ENCODE data around the gene MADCAM1.
"Not testable (repeated sequence)": the region's sequence is repeated elsewhere in the genome, so short reads cannot be mapped to it uniquely, and the experiment has no call there.

The MADCAM1 gene

GRCh38 chr19:480016-480855, 16.1 kb upstream of the MADCAM1 start:
- Histone ChIP-seq H3K4me1 (no peaks in the 10 kb centered on the region), H3K4me3 (ENCODE audit: low read depth, low read length) (no peak overlapping the region), H3K9me3 (no peaks in the 10 kb centered on the region), H3K27me3 (no peaks in the 10 kb centered on the region; the same call in 1 of the 2 replicates), H3K36me3 (no peaks in the 10 kb centered on the region)
- TF ChIP-seq CTCF (IDR thresholded peaks at IDR 0.05; ENCODE audit: low read depth, low read length): peak; percentile 53
- DNase-seq: peak; percentile 70

GRCh38 chr19:481100-481499, 15.2 kb upstream of the MADCAM1 start:
- not testable (repeated sequence) for H3K9me3 ChIP-seq; H3K4me1 ChIP-seq; H3K27me3 ChIP-seq; H3K4me3 ChIP-seq (ENCODE audit: low read depth, low read length); DNase-seq; H3K36me3 ChIP-seq

- H3K36me3 ChIP-seq: no peaks in the 10 kb centered on the region
- H3K27me3 ChIP-seq: peaks cover 11% of the 10 kb centered on the region
- no peaks in the 10 kb centered on the region for H3K9me3 ChIP-seq
- TF ChIP-seq CTCF (IDR thresholded peaks at IDR 0.05; ENCODE audit: low read depth, low read length): no peak
- H3K4me1 ChIP-seq: no peaks in the 10 kb centered on the region
- DNase-seq: no peak
- H3K4me3 ChIP-seq (ENCODE audit: low read depth, low read length): no peak overlapping the region
Observed at GRCh38 chr19:482186-483041, 13.9 kb upstream of the MADCAM1 start.

GRCh38 chr19:483332-484072, 12.8 kb upstream of the MADCAM1 start:
- Histone ChIP-seq H3K4me3 (ENCODE audit: low read depth, low read length) (no peak overlapping the region), H3K36me3 (no peaks in the 10 kb centered on the region), H3K4me1 (no peaks in the 10 kb centered on the region), H3K9me3 (no peaks in the 10 kb centered on the region), H3K27me3 (peaks cover 11% of the 10 kb centered on the region)
- TF ChIP-seq CTCF (IDR thresholded peaks at IDR 0.05; ENCODE audit: low read depth, low read length): no peak
- DNase-seq: no peak

- H3K9me3 ChIP-seq: no peaks in the 10 kb centered on the region
- no peaks in the 10 kb centered on the region for H3K36me3 ChIP-seq
- no peaks in the 10 kb centered on the region for H3K4me1 ChIP-seq
- H3K4me3 ChIP-seq (ENCODE audit: low read depth, low read length): no peak overlapping the region
- no peak for DNase-seq
- TF ChIP-seq CTCF (IDR thresholded peaks at IDR 0.05; ENCODE audit: low read depth, low read length): no peak
- H3K27me3 ChIP-seq: peaks cover 11% of the 10 kb centered on the region
Observed at GRCh38 chr19:484494-484893, 11.8 kb upstream of the MADCAM1 start.

- no peaks in the 10 kb centered on the region for H3K36me3 ChIP-seq
- no peaks in the 10 kb centered on the region for H3K4me1 ChIP-seq
- no peaks in the 10 kb centered on the region for H3K9me3 ChIP-seq
- no peak for TF ChIP-seq CTCF (IDR thresholded peaks at IDR 0.05; ENCODE audit: low read depth, low read length)
- DNase-seq: no peak
- no peak overlapping the region for H3K4me3 ChIP-seq (ENCODE audit: low read depth, low read length)
- H3K27me3 ChIP-seq: peaks cover 11% of the 10 kb centered on the region
Observed at GRCh38 chr19:485077-485476, 11.2 kb upstream of the MADCAM1 start.
